HEK293T (cell line): Measurements from ENCODE around the gene MRPS35.

Experiments
- ARNT ChIP-seq: fragments of 450-650 bp; IDR thresholded peaks from 2 replicates; pipeline ENCODE4 v1.6.1; 2017; ENCODE audit warnings: mild to moderate bottlenecking
- BHLHE40 ChIP-seq: fragments of 450-650 bp; IDR thresholded peaks from 2 replicates; pipeline ENCODE4 v1.6.1; 2016; ENCODE audit warnings: mild to moderate bottlenecking, moderate library complexity, borderline replicate concordance
- CTBP1 ChIP-seq: fragments of 450-650 bp; IDR thresholded peaks from 2 replicates; pipeline ENCODE4 v1.6.1; 2016; ENCODE audit warnings: borderline replicate concordance
- ELF4 ChIP-seq: fragments of 450-650 bp; IDR thresholded peaks from 2 replicates; pipeline ENCODE4 v1.6.1; 2017; ENCODE audit warnings: antibody characterized with exemption
- FOXA1 ChIP-seq: fragments of 450-650 bp; IDR thresholded peaks from 2 replicates; pipeline ENCODE4 v1.6.1; 2016; ENCODE audit warnings: mild to moderate bottlenecking
- FOXK2 ChIP-seq: fragments of 450-650 bp; IDR thresholded peaks from 2 replicates; pipeline ENCODE4 v1.6.1; 2016; ENCODE audit warnings: mild to moderate bottlenecking
- FOXM1 ChIP-seq: fragments of 450-650 bp; IDR thresholded peaks from 2 replicates; pipeline ENCODE4 v1.6.1; 2017; ENCODE audit warnings: mild to moderate bottlenecking, borderline replicate concordance
- HDGF ChIP-seq: fragments of 450-650 bp; IDR thresholded peaks from 2 replicates; pipeline ENCODE4 v1.6.1; 2017; ENCODE audit warnings: antibody characterized with exemption, borderline replicate concordance
- L3MBTL2 ChIP-seq: fragments of 450-650 bp; conservative IDR thresholded peaks from 2 replicates; pipeline ENCODE4 v1.6.1; 2016; ENCODE audit warnings: mild to moderate bottlenecking
- NFRKB ChIP-seq: fragments of 450-650 bp; IDR thresholded peaks from 2 replicates; pipeline ENCODE4 v1.6.1; 2016; ENCODE audit warnings: mild to moderate bottlenecking, moderate library complexity
- SP1 ChIP-seq: fragments of 450-650 bp; IDR thresholded peaks from 2 replicates; pipeline ENCODE4 v1.6.1; 2017
- SUZ12 ChIP-seq: fragments of 450-650 bp; IDR thresholded peaks from 2 replicates; pipeline ENCODE4 v1.6.1; 2016; ENCODE audit warnings: mild to moderate bottlenecking
- TARDBP ChIP-seq: fragments of 450-650 bp; IDR thresholded peaks from 2 replicates; pipeline ENCODE4 v1.6.1; 2016
- TF ChIP-seq, protein P1 (sequence below): fragments of 450-650 bp; IDR thresholded peaks from 2 replicates; pipeline ENCODE4 v1.6.1; 2016

- no peak for TF ChIP-seq SUZ12
- no peak for TF ChIP-seq L3MBTL2
- no peak for TF ChIP-seq FOXM1
- TF ChIP-seq SP1: no peak
- no peak for TF ChIP-seq ELF4
- no peak for TF ChIP-seq FOXK2
- no peak for TF ChIP-seq BHLHE40
- TF ChIP-seq FOXA1: no peak
- no peak for TF ChIP-seq CTBP1
- TF ChIP-seq NFRKB: no peak
- TF ChIP-seq ARNT: no peak
- no peak for TF ChIP-seq TARDBP
- no peak for TF ChIP-seq HDGF
- TF ChIP-seq, protein P1, sequence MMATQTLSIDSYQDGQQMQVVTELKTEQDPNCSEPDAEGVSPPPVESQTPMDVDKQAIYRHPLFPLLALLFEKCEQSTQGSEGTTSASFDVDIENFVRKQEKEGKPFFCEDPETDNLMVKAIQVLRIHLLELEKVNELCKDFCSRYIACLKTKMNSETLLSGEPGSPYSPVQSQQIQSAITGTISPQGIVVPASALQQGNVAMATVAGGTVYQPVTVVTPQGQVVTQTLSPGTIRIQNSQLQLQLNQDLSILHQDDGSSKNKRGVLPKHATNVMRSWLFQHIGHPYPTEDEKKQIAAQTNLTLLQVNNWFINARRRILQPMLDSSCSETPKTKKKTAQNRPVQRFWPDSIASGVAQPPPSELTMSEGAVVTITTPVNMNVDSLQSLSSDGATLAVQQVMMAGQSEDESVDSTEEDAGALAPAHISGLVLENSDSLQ: no peak
These were observed 91.0 kb downstream of the MRPS35 start for GRCh38 chr12:27801630-27802029.
